ENCODE data around the gene IQCN. TPM values are rescaled to one million over a fixed set of nuclear protein-coding genes. Genes with fewer than 3 reads are reported as not detected.

Gene IQCN
- total and polyA plus RNA-seq, 10 donors: 1.4 to 17.1 (median 8.5) TPM

DNA sequence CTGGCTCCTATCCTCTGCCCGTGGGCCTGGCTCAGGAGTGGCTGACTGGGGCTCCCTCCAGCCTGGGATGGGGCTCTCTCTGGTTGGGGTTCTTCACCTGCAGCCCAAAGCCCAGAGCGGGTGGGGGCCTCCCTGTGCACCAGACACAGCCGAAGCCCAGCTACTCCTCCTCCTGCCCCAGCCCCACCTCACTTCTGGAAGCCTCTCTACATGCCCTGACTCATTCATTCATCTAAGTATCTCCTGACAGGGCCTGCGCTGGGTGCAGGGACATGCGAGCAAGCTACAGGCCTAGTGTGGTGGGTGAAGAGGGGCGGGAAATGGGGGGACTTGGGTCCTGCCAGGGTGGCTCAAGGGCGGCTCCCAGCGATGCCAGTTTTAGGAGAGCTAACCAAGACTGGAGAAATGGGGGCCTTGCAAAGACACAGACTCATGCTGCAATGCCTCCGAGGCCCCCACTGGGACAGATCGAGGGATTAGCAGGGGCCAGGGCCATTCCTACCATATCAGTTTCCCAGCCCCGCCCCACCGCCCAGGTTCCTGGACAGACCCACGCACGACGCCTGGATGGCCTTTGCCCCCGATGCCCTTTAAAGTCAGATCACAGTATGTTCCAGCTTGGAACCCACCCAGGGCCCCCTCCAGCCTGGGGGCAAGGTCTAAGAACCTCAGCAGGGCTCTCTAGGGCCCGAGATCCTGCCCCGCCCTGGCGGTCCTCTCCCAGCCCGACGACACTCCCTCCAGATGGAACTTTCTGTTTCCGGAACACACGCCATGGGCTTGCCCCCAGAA lies 36.1 kb upstream of the IQCN start:
- intact Hi-C loops (cut with DNase I; ENCODE audit: low total_unique reads): no loop called here
- no peaks in the 10 kb centered on the region for H3K27me3 ChIP-seq (replicated peaks in 1 of 7)
- peaks cover 30 to 77% (median 56%) of the 10 kb centered on the region in 6 donors for H3K4me1 ChIP-seq
- no peak overlapping the region for H3K4me3 ChIP-seq
- DNase-seq: no peak
- H3K27ac ChIP-seq: peak overlapping the region in 6 of 8 donors; percentile 15 to 95 (median 23)
- TF ChIP-seq, protein P1, sequence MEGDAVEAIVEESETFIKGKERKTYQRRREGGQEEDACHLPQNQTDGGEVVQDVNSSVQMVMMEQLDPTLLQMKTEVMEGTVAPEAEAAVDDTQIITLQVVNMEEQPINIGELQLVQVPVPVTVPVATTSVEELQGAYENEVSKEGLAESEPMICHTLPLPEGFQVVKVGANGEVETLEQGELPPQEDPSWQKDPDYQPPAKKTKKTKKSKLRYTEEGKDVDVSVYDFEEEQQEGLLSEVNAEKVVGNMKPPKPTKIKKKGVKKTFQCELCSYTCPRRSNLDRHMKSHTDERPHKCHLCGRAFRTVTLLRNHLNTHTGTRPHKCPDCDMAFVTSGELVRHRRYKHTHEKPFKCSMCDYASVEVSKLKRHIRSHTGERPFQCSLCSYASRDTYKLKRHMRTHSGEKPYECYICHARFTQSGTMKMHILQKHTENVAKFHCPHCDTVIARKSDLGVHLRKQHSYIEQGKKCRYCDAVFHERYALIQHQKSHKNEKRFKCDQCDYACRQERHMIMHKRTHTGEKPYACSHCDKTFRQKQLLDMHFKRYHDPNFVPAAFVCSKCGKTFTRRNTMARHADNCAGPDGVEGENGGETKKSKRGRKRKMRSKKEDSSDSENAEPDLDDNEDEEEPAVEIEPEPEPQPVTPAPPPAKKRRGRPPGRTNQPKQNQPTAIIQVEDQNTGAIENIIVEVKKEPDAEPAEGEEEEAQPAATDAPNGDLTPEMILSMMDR (IDR thresholded peaks at IDR 0.05 in 8 of 11, conservative IDR thresholded peaks at IDR 0.05 in 3 of 11): no peak
- TF ChIP-seq POLR2A (IDR thresholded peaks at IDR 0.05) (no peak), POLR2AphosphoS5 (IDR thresholded peaks at IDR 0.05) (no peak)
- WGBS, 5 donors: 77 to 82% (median 79%) methylated on average over 18 to 23 of the region's 23 CpGs
- peaks cover 0 to 92% (median 32%) of the 10 kb centered on the region in 6 donors for H3K36me3 ChIP-seq
- H3K9me3 ChIP-seq: no peaks in the 10 kb centered on the region

- no peaks in the 10 kb centered on the region for H3K27me3 ChIP-seq (replicated peaks in 1 of 7)
- 89 to 94% (median 92%) methylated on average over 11 to 33 of the region's 33 CpGs for WGBS, 5 donors
- H3K9me3 ChIP-seq: no peaks in the 10 kb centered on the region
- peaks cover 35 to 83% (median 62%) of the 10 kb centered on the region in 6 donors for H3K4me1 ChIP-seq
- no peak overlapping the region for H3K4me3 ChIP-seq
- H3K36me3 ChIP-seq: peaks cover 0 to 85% (median 32%) of the 10 kb centered on the region in 6 donors
- no peak for DNase-seq
- H3K27ac ChIP-seq: peak overlapping the region in 5 of 8 donors; percentile 26 to 99 (median 95)
- intact Hi-C loops (cut with DNase I; ENCODE audit: low total_unique reads): no loop called here
- TF ChIP-seq, protein P1 (IDR thresholded peaks at IDR 0.05 in 8 of 11, conservative IDR thresholded peaks at IDR 0.05 in 3 of 11): no peak
- TF ChIP-seq POLR2AphosphoS5 (IDR thresholded peaks at IDR 0.05): peak in 2 of 3 donors; percentile 10 to 43
These were observed 35.3 kb upstream of the IQCN start for GRCh38 chr19:18309525-18310064.

DNA sequence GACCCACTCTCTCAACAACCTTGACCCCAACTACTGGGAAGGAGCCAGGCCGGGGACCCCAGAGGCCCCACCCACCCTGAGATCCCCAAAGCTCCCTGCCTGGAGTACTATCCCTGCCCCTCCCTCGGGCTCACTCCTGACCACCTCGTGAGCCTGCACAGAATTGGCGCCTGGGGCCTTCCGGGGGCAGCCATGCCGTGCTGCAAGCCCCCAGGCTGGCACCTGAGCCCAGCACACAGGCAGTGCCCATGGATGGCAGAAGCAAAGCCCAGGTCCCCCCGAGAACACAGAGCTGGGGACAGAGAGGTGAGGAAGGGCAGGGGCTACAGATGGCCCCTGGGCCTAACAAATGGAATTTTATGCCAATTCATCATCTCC lies 34.7 kb upstream of the IQCN start:
- Histone ChIP-seq H3K4me3 (no peak overlapping the region), H3K27ac (peak overlapping the region in 7 of 8 donors; percentile 7 to 99 (median 95)), H3K36me3 (peaks cover 0 to 78% (median 32%) of the 10 kb centered on the region in 6 donors), H3K27me3 (replicated peaks in 1 of 7) (no peaks in the 10 kb centered on the region), H3K4me1 (peaks cover 37 to 89% (median 69%) of the 10 kb centered on the region in 6 donors), H3K9me3 (no peaks in the 10 kb centered on the region)
- peak in 1 of 3 donors; percentile 29 for TF ChIP-seq POLR2AphosphoS5 (IDR thresholded peaks at IDR 0.05)
- TF ChIP-seq, protein P1 (IDR thresholded peaks at IDR 0.05 in 8 of 11, conservative IDR thresholded peaks at IDR 0.05 in 3 of 11): no peak
- peak; percentile 73 for DNase-seq
- intact Hi-C loops (cut with DNase I; ENCODE audit: low total_unique reads): no loop called here
- WGBS, 5 donors: 60 to 85% (median 81%) methylated on average over 7 of the region's 7 CpGs

Measured in spleen (tissue), 11 donors.